ENCODE measurements around the gene ERMARD.
A peak's percentile ranks its signal among the peaks of the same experiment; 100 is the strongest.

ERMARD gene

GRCh38 chr6:169751242-169752073, at the start of gene ERMARD, which contains the start of gene DYNLT2:
ERMARD (plus strand) TSS chr6:169751622; CDS start chr6:169751658, 36 bp downstream.
DYNLT2 (minus strand) TSS chr6:169751572; CDS start chr6:169751458, 114 bp downstream.
- TF ChIP-seq RAD21 (IDR thresholded peaks at IDR 0.05; ENCODE audit: low read depth) = no peak; the same call in 1 of the 2 replicates
- TF ChIP-seq CEBPB (IDR thresholded peaks at IDR 0.05) = no peak
- peak; percentile 72 for TF ChIP-seq MAX (IDR thresholded peaks at IDR 0.05)
- no peak; the same call in 1 of the 2 replicates for TF ChIP-seq TCF12 (IDR thresholded peaks at IDR 0.05; ENCODE audit: low read depth)
- TF ChIP-seq EP300 (IDR thresholded peaks at IDR 0.05; ENCODE audit: borderline replicate concordance) = peak; percentile 50; the same call in 1 of the 2 replicates
- no peak; the same call in 1 of the 2 replicates for TF ChIP-seq USF1 (IDR thresholded peaks at IDR 0.05)
- TF ChIP-seq FOXM1 (IDR thresholded peaks at IDR 0.05; ENCODE audit: borderline replicate concordance, low read depth) = no peak; the same call in 1 of the 2 replicates
- TF ChIP-seq EGR1 (IDR thresholded peaks at IDR 0.05) = peak; percentile 67
- TF ChIP-seq REST (IDR thresholded peaks at IDR 0.05; ENCODE audit: low read depth) = no peak
- peak; percentile 55; the same call in 1 of the 2 replicates for TF ChIP-seq ZBTB7A (IDR thresholded peaks at IDR 0.05; ENCODE audit: low read depth)
- peak; percentile 83 for TF ChIP-seq YY1 (IDR thresholded peaks at IDR 0.05; ENCODE audit: low read depth)
- TF ChIP-seq CREB1 (IDR thresholded peaks at IDR 0.05; ENCODE audit: low read depth) = peak; percentile 96
- 0 out of 2 replicates have a peak, but pooled peaks have one; percentile 1 for TF ChIP-seq TEAD4 (IDR thresholded peaks at IDR 0.05)
- TF ChIP-seq TAF1 (IDR thresholded peaks at IDR 0.05; ENCODE audit: low read depth) = peak; percentile 90
- no peak; the same call in 1 of the 2 replicates for TF ChIP-seq NFIC (IDR thresholded peaks at IDR 0.05)

- peak; percentile 54 for TF ChIP-seq CREB1 (IDR thresholded peaks at IDR 0.05; ENCODE audit: low read depth)
- 0 out of 2 replicates have a peak, but pooled peaks have one; percentile 42 for TF ChIP-seq ZBTB7A (IDR thresholded peaks at IDR 0.05; ENCODE audit: low read depth)
- TF ChIP-seq TCF12 (IDR thresholded peaks at IDR 0.05; ENCODE audit: low read depth) = no peak
- peak; percentile 76 for TF ChIP-seq MAX (IDR thresholded peaks at IDR 0.05)
- TF ChIP-seq EGR1 (IDR thresholded peaks at IDR 0.05) = peak; percentile 83
- TF ChIP-seq YY1 (IDR thresholded peaks at IDR 0.05; ENCODE audit: low read depth) = peak; percentile 48
- no peak for TF ChIP-seq NFIC (IDR thresholded peaks at IDR 0.05)
- no peak; the same call in 1 of the 2 replicates for TF ChIP-seq TEAD4 (IDR thresholded peaks at IDR 0.05)
- TF ChIP-seq TAF1 (IDR thresholded peaks at IDR 0.05; ENCODE audit: low read depth) = peak; percentile 83
Measured at GRCh38 chr6:169701954-169702839, 49.2 kb upstream of the ERMARD start, which contains the start of the genes C6orf120 and WDR27. C6orf120 (plus strand) TSS chr6:169702126; CDS start chr6:169702460, 334 bp downstream. WDR27 (minus strand) TSS chr6:169702029; CDS start chr6:169689005, 13,024 bp downstream.

GRCh38 chr6:169702840-169703246, 48.6 kb upstream of the ERMARD start:
- TF ChIP-seq CEBPB (IDR thresholded peaks at IDR 0.05) (no peak), MAX (IDR thresholded peaks at IDR 0.05) (no peak), REST (IDR thresholded peaks at IDR 0.05; ENCODE audit: low read depth) (no peak), YY1 (IDR thresholded peaks at IDR 0.05; ENCODE audit: low read depth) (no peak), TCF12 (IDR thresholded peaks at IDR 0.05; ENCODE audit: low read depth) (no peak), FOXM1 (IDR thresholded peaks at IDR 0.05; ENCODE audit: borderline replicate concordance, low read depth) (no peak), EGR1 (IDR thresholded peaks at IDR 0.05) (no peak), CREB1 (IDR thresholded peaks at IDR 0.05; ENCODE audit: low read depth) (no peak), NFIC (IDR thresholded peaks at IDR 0.05) (no peak), TEAD4 (IDR thresholded peaks at IDR 0.05) (no peak), USF1 (IDR thresholded peaks at IDR 0.05) (no peak), TAF1 (IDR thresholded peaks at IDR 0.05; ENCODE audit: low read depth) (no peak), RAD21 (IDR thresholded peaks at IDR 0.05; ENCODE audit: low read depth) (no peak)

GRCh38 chr6:169707772-169708171, 43.6 kb upstream of the ERMARD start:
- TF ChIP-seq TEAD4 (IDR thresholded peaks at IDR 0.05) (no peak), YY1 (IDR thresholded peaks at IDR 0.05; ENCODE audit: low read depth) (no peak), MAX (IDR thresholded peaks at IDR 0.05) (no peak)

Measured in Ishikawa (cell line).